ENCODE results near the gene TXNDC11.
A peak's percentile ranks its signal among the peaks of the same experiment; 100 is the strongest.

The TXNDC11 gene

GRCh38 chr16:11681976-11682654 lies 60.5 kb downstream of the TXNDC11 start:
- peak; percentile 66 for DNase-seq (ENCODE audit: extremely low read depth, insufficient read length)
- Histone ChIP-seq H3K27me3 (replicated peaks; ENCODE audit: control insufficient read depth, insufficient read depth, low read length) (no peaks in the 10 kb centered on the region), H3K36me3 (ENCODE audit: control insufficient read depth, insufficient read depth, low read length) (peaks cover 23% of the 10 kb centered on the region), H3K4me3 (replicated peaks; ENCODE audit: low read depth, low read length) (no peak overlapping the region)
- TF ChIP-seq CTCF (IDR thresholded peaks at IDR 0.05; ENCODE audit: insufficient read depth, low read length, poor library complexity, severe bottlenecking), result no peak

DNA sequence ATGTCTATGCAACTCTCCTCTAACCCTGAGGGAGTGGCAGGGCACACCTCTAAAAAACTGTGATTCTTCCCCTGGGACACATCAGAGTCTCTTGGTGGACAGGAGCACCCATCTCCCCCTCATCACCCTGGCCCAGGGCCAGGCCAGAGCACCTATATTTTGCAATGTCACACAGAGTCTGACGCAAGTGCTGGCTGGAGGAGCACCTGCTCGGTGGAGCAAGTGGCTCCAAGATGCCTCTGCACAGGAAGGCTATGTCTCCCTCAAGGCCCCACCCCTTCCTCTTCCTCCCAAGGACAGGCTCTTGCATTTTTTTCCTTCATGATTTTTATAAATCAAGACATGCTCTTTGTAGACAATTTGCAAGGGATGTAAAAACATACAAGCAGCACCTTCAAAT lies 61.1 kb downstream of the TXNDC11 start:
- peak; percentile 63 for DNase-seq (ENCODE audit: extremely low read depth, insufficient read length)
- Histone ChIP-seq H3K27me3 (replicated peaks; ENCODE audit: control insufficient read depth, insufficient read depth, low read length) (no peaks in the 10 kb centered on the region), H3K4me3 (replicated peaks; ENCODE audit: low read depth, low read length) (no peak overlapping the region), H3K36me3 (ENCODE audit: control insufficient read depth, insufficient read depth, low read length) (peaks cover 27% of the 10 kb centered on the region)
- no peak for TF ChIP-seq CTCF (IDR thresholded peaks at IDR 0.05; ENCODE audit: insufficient read depth, low read length, poor library complexity, severe bottlenecking)

GRCh38 chr16:11679941-11680911 lies 62.4 kb downstream of the TXNDC11 start:
- Histone ChIP-seq H3K36me3 (ENCODE audit: control insufficient read depth, insufficient read depth, low read length) (peaks cover 34% of the 10 kb centered on the region), H3K27me3 (replicated peaks; ENCODE audit: control insufficient read depth, insufficient read depth, low read length) (no peaks in the 10 kb centered on the region), H3K4me3 (replicated peaks; ENCODE audit: low read depth, low read length) (no peak overlapping the region)
- DNase-seq (ENCODE audit: extremely low read depth, insufficient read length), result no peak
- no peak for TF ChIP-seq CTCF (IDR thresholded peaks at IDR 0.05; ENCODE audit: insufficient read depth, low read length, poor library complexity, severe bottlenecking)

DNA sequence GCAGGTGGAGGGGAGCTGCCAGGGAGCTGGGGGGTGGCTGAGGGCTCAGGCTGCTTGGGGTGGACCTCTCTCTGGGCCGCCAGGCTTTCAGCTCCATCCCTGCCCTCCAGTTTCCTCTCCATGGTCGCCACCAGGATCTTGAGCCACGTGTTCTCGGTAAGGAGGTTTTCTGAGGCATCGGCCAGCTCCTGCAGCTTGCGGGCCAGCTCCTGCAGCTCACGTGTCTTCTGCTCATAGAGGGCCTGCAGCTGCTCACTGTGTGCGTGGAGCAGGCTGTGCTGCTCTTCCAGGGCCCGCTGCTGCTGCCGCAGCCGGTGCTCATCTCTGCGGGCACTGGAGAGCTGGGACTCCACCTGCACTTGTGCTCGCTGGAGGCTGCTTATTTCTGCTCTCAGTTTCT lies 63.4 kb downstream of the TXNDC11 start:
- Histone ChIP-seq H3K4me3 (replicated peaks; ENCODE audit: low read depth, low read length) (no peak overlapping the region; the same call in 1 of the 2 replicates), H3K27me3 (replicated peaks; ENCODE audit: control insufficient read depth, insufficient read depth, low read length) (no peaks in the 10 kb centered on the region), H3K36me3 (ENCODE audit: control insufficient read depth, insufficient read depth, low read length) (peaks cover 34% of the 10 kb centered on the region)
- TF ChIP-seq CTCF (IDR thresholded peaks at IDR 0.05; ENCODE audit: insufficient read depth, low read length, poor library complexity, severe bottlenecking), result no peak
- DNase-seq (ENCODE audit: extremely low read depth, insufficient read length), result no peak

DNA sequence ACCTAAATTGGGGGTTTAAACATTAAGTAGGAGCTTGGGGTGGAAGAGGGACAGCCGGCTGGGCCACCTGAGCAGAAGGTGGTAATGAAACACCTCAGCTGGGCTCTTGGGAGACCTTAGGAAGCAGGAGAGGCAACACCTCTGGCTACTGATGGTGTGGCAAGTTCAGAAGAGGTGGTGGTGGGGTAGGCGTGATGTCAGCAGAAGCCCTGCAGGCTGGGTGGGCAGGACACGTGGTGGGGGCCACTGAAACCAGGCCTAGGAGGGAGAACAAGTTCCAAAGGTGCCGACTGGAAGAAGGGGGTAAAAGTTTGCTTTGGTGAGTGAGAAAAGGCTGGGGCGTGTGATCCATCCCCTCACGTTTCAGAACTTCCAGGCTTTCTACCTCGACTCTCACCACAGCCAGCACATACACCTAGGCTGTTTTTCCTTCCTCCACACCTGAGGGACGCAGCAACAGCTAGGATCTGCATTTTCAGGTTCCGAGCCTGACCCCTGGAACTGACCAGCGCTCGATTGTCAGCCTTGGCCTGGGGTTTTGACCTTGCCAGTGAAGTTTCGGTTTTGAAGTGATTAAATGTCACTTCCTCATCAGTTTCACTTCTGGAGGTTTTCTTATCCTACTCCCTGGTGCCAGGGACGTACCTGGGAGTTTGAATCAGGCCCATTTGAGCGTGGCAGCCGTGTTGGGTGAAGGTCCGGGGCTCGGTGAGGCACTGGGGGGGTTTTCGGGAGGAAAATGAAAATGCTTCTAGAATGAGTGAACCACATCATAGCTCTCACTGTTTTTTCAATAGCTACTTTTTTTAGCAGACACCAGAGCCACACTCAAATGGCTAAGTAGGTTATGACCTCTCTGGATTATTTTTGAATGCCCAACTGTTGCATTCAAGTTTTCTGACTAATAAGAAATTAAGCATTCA lies 64.4 kb downstream of the TXNDC11 start:
- Histone ChIP-seq H3K36me3 (ENCODE audit: control insufficient read depth, insufficient read depth, low read length) (peaks cover 32% of the 10 kb centered on the region), H3K4me3 (replicated peaks; ENCODE audit: low read depth, low read length) (no peak overlapping the region), H3K27me3 (replicated peaks; ENCODE audit: control insufficient read depth, insufficient read depth, low read length) (no peaks in the 10 kb centered on the region)
- DNase-seq (ENCODE audit: extremely low read depth, insufficient read length), result peak; percentile 60
- TF ChIP-seq CTCF (IDR thresholded peaks at IDR 0.05; ENCODE audit: insufficient read depth, low read length, poor library complexity, severe bottlenecking), result no peak
